OCI-LY7 (cell line): Measurements from ENCODE around the gene PRDM5. TPM values are rescaled to one million over a fixed set of nuclear protein-coding genes. Genes with fewer than 3 reads are reported as not detected.

ENCODE experiments used
- BruUV-seq: library from RNA; stranded (reverse); fragments of 400-500 nt; replicated peaks from 2 replicates; lab custom pipeline; 2021; lab: Mats Ljungman, UMichigan
- CTCF ChIA-PET: fragments of 300-600 bp; sonication (Branson Sonifier 250); formaldehyde crosslinking; loops from one replicate; lab custom pipeline; 2022; ENCODE audit warnings: antibody characterized with exemption; ENCODE audit not compliant: unreplicated experiment; lab: Charles Lee
- POLR2A ChIA-PET: fragments of 300-600 bp; sonication (Branson Sonifier 250); formaldehyde crosslinking; loops from one replicate; lab custom pipeline; 2022; ENCODE audit warnings: antibody characterized with exemption; lab: Charles Lee
- DNase-seq: peaks from one replicate; pipeline ENCODE4 v3.0.0-alpha.2; 2015; ENCODE audit warnings: low spot score
- H2AFZ ChIP-seq: fragments of 200-600 bp; sonication (generic), shearing (Covaris generic); 2 replicates; pipeline ENCODE4 v1.6.1; 2014; ENCODE audit warnings: mild to moderate bottlenecking, antibody characterized with exemption, low read length, moderate library complexity
- H3K27ac ChIP-seq: fragments of 200-600 bp; sonication (generic); 2 replicates; pipeline ENCODE4 v1.5.1; 2014; ENCODE audit warnings: mixed run types, low read depth, mild to moderate bottlenecking, moderate library complexity, low read length, inconsistent platforms; ENCODE audit not compliant: poor library complexity, severe bottlenecking
- H3K36me3 ChIP-seq: fragments of 200-600 bp; sonication (generic); 2 replicates; pipeline ENCODE4 v1.6.1; 2014; ENCODE audit warnings: mild to moderate bottlenecking, antibody characterized with exemption, low read length, moderate library complexity, mixed read lengths; ENCODE audit not compliant: insufficient read depth
- H3K4me1 ChIP-seq: fragments of 200-600 bp; sonication (generic); 2 replicates; pipeline ENCODE4 v1.5.1; 2014; ENCODE audit warnings: mild to moderate bottlenecking, low read length; ENCODE audit not compliant: insufficient read depth, poor library complexity, severe bottlenecking
- H3K4me2 ChIP-seq: fragments of 200-600 bp; sonication (generic); 2 replicates; pipeline ENCODE4 v1.6.1; 2014; ENCODE audit warnings: mild to moderate bottlenecking, low read length
- H3K4me3 ChIP-seq: fragments of 200-600 bp; sonication (generic); 2 replicates; pipeline ENCODE4 v1.5.1; 2014; ENCODE audit warnings: mild to moderate bottlenecking, low read depth, low read length; ENCODE audit not compliant: poor library complexity, severe bottlenecking
- H3K79me2 ChIP-seq: fragments of 200-600 bp; sonication (generic); 2 replicates; pipeline ENCODE4 v1.6.1; 2016; ENCODE audit warnings: low read depth, mild to moderate bottlenecking, low read length, moderate library complexity, mixed read lengths; ENCODE audit not compliant: insufficient read depth
- H3K9me2 ChIP-seq: fragments of 200-600 bp; sonication (generic); 2 replicates; pipeline ENCODE4 v1.6.1; 2016; ENCODE audit warnings: mild to moderate bottlenecking, low read length, mixed read lengths; ENCODE audit not compliant: insufficient read depth
- H3K9me3 ChIP-seq: fragments of 200-600 bp; sonication (generic); 2 replicates; pipeline ENCODE4 v1.6.1; 2014; ENCODE audit warnings: mild to moderate bottlenecking, mixed run types, low read length, mixed read lengths
- H4K20me1 ChIP-seq: fragments of 200-600 bp; sonication (generic); 2 replicates; pipeline ENCODE4 v1.6.1; 2014; ENCODE audit warnings: mild to moderate bottlenecking, antibody characterized with exemption, low read length, moderate library complexity, mixed read lengths; ENCODE audit not compliant: insufficient read depth
- EZH2phosphoT487 ChIP-seq: fragments of 200-600 bp; sonication (generic); IDR thresholded peaks from 2 replicates; pipeline ENCODE4 v1.6.1; 2018; ENCODE audit warnings: low read depth, borderline replicate concordance, mild to moderate bottlenecking, mixed run types, antibody characterized with exemption, low read length, moderate library complexity, mixed read lengths
- intact Hi-C: fragments of 100-400 bp; cut with micrococcal nuclease; formaldehyde crosslinking; loops from one replicate; pipeline ENCODE4 v1.10.0; 2022; ENCODE audit not compliant: unreplicated experiment
- total RNA-seq, 2 experiments: library from RNA; depleted of rRNA in 1 of 2; stranded (reverse); fragments of >200 nt in 1 of 2; shearing (Covaris generic) in 1 of 2; gene quantifications; 2 replicates each; pipeline ENCODE4 v1.2.3, GENCODE V29; 2014 to 2022
- TF ChIP-seq, protein P1 (sequence below): fragments of 200-600 bp; sonication (generic); conservative IDR thresholded peaks from 2 replicates; pipeline ENCODE4 v1.5.1; 2014; ENCODE audit warnings: mild to moderate bottlenecking, antibody characterized with exemption, low read length, moderate library complexity, mixed read lengths

Gene PRDM5
- total RNA-seq, 2 experiments from 2014 or later = 0.22 to 0.76 TPM

GRCh38 chr4:120871173-120871572 lies 51.4 kb downstream of the PRDM5 start:
- DNase-seq = no peak
- TF ChIP-seq EZH2phosphoT487 = no peak
- TF ChIP-seq, protein P1, sequence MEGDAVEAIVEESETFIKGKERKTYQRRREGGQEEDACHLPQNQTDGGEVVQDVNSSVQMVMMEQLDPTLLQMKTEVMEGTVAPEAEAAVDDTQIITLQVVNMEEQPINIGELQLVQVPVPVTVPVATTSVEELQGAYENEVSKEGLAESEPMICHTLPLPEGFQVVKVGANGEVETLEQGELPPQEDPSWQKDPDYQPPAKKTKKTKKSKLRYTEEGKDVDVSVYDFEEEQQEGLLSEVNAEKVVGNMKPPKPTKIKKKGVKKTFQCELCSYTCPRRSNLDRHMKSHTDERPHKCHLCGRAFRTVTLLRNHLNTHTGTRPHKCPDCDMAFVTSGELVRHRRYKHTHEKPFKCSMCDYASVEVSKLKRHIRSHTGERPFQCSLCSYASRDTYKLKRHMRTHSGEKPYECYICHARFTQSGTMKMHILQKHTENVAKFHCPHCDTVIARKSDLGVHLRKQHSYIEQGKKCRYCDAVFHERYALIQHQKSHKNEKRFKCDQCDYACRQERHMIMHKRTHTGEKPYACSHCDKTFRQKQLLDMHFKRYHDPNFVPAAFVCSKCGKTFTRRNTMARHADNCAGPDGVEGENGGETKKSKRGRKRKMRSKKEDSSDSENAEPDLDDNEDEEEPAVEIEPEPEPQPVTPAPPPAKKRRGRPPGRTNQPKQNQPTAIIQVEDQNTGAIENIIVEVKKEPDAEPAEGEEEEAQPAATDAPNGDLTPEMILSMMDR = no peak
- Histone ChIP-seq H4K20me1 (no peaks in the 10 kb centered on the region), H3K4me3 (no peak overlapping the region), H3K4me1 (peaks cover 15% of the 10 kb centered on the region), H3K79me2 (no peaks in the 10 kb centered on the region), H3K9me3 (no peaks in the 10 kb centered on the region), H2AFZ (no peak overlapping the region), H3K4me2 (no peak overlapping the region), H3K9me2 (no peaks in the 10 kb centered on the region), H3K27ac (no peak overlapping the region), H3K36me3 (no peaks in the 10 kb centered on the region)
- ChIA-PET POLR2A (interaction anchor here (0.8 kb wide), 1 partner anchor 27 kb away, joined by 3 read pairs; no protein-coding TSS in a partner anchor), CTCF (interaction anchor here (1.3 kb wide), 1 partner anchor 154 kb away, joined by 7 read pairs; no protein-coding TSS in a partner anchor)
- no TSS peak for BruUV-seq
- intact Hi-C loops = no loop called here

DNA sequence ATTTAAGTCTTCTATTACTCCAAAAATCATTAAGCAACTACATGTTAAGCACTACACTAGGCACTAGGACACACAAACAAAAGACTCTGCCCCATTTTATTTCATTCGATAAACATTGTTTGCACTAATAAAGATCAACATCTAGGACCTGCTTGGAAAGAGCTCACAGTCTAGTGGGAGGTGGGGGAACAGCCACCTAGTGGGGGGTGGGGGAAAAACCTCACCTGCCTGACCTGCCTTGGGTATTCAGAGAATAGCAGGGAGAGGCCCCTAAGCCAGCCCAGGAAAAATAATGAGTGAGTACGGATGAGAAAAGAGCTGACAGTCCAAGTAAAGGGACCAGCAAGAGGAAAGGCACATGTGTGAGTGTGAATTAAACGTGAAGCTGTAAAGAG lies 52.2 kb downstream of the PRDM5 start:
- no TSS peak for BruUV-seq
- Histone ChIP-seq H4K20me1 (no peaks in the 10 kb centered on the region), H3K4me3 (no peak overlapping the region), H3K9me2 (no peaks in the 10 kb centered on the region), H2AFZ (peak overlapping the region; percentile 39; the same call in 1 of the 2 replicates), H3K27ac (no peak overlapping the region), H3K4me1 (peaks cover 24% of the 10 kb centered on the region), H3K4me2 (no peak overlapping the region), H3K36me3 (no peaks in the 10 kb centered on the region), H3K79me2 (no peaks in the 10 kb centered on the region), H3K9me3 (no peaks in the 10 kb centered on the region)
- no peak for TF ChIP-seq EZH2phosphoT487
- TF ChIP-seq, protein P1 = peak; percentile 78
- CTCF ChIA-PET = interaction anchor here (0.6 to 1.3 kb wide), 3 partner anchors 56 to 187 kb away, joined by 3 to 7 read pairs (median 5); no protein-coding TSS in a partner anchor
- intact Hi-C loops = loop anchor here (1.0 kb wide), 1 partner anchor 151 kb away; no protein-coding TSS in a partner anchor
- POLR2A ChIA-PET = interaction anchor here (0.6 to 1.1 kb wide), 2 partner anchors 11 to 152 kb away, joined by 3 to 6 read pairs; no protein-coding TSS in a partner anchor
- DNase-seq = peak; percentile 50
